GM21390 (cell line): ENCODE data around the gene GPR183.

Experiments used
- ATAC-seq: cut with Tn5 transposase; IDR thresholded peaks from one replicate; pipeline ENCODE4 v1.9.1; 2021; ENCODE audit not compliant: unreplicated experiment

Gene GPR183

DNA sequence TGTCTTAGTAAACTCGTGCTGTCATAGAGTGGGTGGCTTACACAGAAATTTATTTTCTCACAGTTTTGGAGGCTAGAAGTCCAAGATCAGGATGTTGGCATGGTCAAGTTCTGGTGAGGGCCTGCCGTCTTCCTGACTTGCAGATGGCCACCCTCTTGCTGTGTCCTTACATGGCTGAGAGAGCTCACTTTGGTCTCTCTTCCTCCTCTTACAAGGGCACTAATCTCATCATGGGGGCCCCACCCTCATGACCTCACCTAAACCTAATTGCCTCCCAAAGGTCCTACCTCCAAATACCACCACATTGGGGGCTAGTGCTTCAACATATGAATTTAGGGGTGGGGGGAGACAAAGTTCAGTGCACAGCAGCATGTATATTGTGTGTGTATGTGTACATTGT lies 34.7 kb downstream of the GPR183 start:
- ATAC-seq = no peak

DNA sequence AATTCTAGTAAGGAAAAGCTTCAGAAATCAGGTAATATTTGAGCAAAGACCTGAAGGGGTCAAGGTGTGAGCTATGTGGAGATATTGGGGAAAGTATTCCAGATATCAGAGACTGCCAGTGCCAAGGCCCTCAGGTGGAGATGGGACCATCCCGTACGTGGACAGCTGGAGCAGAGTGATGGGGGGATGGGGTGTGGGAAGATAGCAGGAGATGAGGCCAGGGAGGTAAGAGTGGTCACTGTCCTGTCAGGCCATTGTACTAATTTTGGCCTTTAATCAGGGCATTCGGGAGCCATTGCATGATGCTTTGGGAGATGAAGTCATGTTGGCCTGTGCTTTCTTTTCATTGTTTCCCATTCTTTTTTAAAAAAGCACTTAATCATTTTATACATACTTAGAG lies 36.0 kb downstream of the GPR183 start:
- ATAC-seq = no peak

DNA sequence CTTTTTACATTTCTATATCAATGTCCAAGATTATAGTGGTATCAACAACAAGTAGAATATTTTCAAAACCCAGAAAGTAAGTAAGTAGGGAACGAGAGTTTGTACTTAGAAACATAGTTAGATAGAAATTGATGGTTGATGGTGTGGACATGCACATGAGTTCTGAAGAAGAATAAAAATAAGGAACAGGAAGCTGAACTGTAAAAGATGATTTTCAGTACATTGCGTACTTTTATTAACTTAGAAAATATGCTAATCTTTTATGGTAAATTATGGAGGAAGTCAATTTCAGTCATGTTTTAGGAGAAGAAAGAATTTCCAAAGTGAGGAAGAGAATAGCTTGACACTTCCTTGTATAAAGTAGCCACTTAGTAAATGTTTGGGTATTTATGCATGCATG lies 36.7 kb downstream of the GPR183 start:
- ATAC-seq = no peak

- ATAC-seq = peak; percentile 74
Measured at GRCh38 chr13:99269627-99270241, 37.5 kb downstream of the GPR183 start.

DNA sequence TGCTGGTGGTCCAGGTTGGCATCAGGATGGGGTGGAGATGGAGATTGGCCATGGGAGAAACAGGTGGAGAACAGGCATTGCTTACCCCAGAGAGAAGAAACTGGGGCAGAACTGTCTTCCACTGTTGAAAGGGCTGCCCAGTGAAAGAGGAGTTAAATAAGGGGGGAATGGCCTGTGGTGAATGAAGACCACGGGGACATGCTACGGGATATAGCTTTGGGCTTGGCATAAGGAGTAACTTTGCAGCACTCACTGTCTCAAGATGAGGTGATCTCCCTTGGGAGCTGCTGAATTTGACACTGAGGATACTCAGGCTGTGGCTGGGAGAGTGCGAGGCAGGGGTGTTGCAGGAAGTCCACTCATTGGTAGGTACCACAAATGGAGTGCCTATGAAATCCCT lies 38.4 kb downstream of the GPR183 start:
- no peak for ATAC-seq

GRCh38 chr13:99267927-99268326 lies 39.3 kb downstream of the GPR183 start:
- no peak for ATAC-seq

DNA sequence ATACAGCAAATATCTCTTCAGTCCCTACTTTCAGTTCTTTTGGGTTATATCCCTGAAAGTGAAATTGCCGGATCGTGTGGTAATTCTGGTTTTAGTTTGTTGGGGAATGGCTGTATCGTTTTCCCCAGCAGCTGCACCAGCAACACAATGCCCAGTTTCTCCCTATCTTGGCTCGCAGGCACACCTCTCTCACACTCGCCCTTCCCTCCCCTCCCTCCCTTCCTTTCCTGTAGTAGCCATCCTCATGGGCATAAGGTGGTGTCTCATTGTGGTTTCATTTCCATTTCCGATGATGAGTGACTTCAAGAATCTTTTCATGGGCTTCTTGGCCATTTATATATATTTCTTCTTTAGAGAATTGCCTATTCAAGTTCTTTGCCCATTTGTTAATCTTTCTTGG lies 40.4 kb downstream of the GPR183 start:
- no peak for ATAC-seq

DNA sequence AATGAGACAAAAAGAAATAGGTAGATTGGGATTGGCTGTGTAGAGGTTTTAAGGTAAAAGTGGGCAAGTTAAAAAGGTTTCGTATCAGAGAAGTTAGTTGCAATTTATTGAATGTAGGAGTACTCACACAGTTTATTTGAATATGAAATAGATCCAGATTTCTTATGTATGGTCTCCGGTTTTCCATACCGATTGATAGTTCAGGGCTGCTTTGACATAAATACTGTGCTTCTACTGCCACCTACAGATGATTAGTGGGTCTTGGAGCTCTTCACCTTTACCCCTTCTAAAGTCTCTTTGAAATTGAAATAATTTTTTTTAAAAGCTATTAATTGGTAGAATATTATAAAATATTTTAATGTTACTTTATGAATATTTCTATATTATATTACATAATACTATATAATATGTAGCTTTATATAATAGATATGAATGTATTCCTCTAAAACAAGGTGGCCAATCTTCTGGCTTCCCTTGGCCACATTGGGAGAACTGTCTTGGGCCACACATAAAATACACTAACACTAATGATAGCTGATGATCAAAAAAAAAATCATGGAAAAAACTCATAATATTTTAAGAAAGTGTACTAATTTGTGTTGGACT lies 41.3 kb downstream of the GPR183 start:
- ATAC-seq = no peak

GRCh38 chr13:99265162-99265800 lies 41.9 kb downstream of the GPR183 start:
- ATAC-seq = no peak

DNA sequence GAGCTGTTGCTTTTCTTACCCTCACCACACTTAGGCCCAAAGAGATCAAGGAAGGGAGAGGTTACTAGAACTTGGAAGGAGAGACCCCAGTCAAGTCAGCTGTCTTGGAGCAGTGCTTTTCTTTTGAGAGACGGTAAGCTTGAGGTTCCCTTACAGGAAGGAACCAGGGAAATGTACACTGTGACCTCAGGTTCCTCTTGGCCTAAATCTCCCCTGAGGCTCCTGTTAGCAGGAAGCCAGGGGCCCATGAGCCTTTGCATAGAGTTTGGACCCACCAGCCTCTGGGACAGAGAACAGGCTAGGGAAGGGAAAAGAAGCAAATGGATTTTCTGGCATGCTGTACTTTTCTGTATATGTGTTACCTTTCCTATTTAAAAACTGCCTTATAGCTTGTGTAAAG lies 43.1 kb downstream of the GPR183 start:
- ATAC-seq = no peak

- no peak for ATAC-seq
Measured at GRCh38 chr13:99263126-99263785, 43.9 kb downstream of the GPR183 start.

GRCh38 chr13:99261059-99261458 lies 46.1 kb downstream of the GPR183 start:
- ATAC-seq = no peak

- no peak for ATAC-seq
Measured at GRCh38 chr13:99260216-99260615, 47.0 kb downstream of the GPR183 start.

DNA sequence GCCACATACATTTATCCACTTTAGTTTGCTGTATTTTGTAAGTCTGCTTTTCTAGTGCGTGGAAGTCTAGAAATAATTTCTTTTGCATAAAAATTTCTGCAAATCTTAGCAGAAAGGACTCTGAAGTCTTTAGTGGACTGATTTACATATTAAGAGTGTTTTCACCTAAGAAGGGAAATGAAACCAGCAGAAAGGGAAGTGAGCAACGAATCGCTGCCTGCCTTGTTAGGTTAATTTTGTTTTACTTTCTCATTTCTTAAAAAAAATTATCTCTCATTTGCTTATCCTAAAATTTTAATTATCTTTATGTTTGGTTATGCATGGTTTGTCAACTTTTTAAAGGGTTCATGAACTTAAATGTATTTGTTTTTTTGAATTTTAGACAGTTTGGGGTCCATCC lies 48.3 kb downstream of the GPR183 start:
- peak; percentile 64 for ATAC-seq

GRCh38 chr13:99258210-99258860 lies 48.9 kb downstream of the GPR183 start, which contains the start of gene GPR18:
Gene GPR18, minus strand, starts transcription at chr13:99258379. Its CDS starts 2,507 bp downstream, at chr13:99255872.
- ATAC-seq = peak; percentile 88

GRCh38 chr13:99257291-99257690 lies 49.9 kb downstream of the GPR183 start:
- no peak for ATAC-seq

DNA sequence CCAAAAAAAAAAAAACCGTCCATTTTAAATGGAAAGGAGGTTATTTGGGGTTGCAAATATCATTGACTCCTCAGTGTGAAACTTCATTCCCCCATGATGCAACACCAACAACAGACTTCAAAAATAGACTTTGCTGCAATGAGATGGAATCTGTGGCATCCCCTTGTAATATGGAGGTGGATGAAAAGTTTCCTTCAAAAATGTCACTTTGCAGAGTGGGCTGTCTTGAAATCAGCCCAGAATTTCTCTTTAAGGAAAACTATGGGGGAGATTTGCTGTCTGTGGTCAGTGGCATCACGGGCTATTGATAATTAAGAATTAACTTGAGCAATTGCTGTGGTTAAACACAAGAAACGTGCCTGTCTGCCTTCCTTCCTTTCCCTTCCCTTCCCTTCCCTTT lies 50.5 kb downstream of the GPR183 start:
- no peak for ATAC-seq

- ATAC-seq = no peak
Measured at GRCh38 chr13:99256283-99256682, 50.9 kb downstream of the GPR183 start.

GRCh38 chr13:99255271-99255670 lies 51.9 kb downstream of the GPR183 start:
- no peak for ATAC-seq

DNA sequence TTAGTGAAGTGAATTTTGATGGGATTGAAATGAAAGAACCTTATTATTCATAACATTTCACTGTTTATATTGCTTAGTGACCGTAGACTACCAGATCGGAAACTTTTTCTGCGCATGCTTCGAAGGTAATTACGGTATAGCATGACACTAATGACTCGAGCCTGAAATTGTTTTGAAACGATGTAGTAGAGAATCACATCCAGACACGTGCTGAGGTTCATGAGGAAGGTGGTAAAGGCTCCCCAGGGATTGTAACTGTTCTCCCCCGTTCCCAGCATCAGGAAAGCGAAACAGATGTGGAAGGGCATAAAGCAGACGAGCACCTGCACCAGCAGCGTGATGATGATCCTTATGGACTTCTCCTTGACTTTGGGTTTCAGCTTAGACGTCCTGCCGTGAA lies 52.4 kb downstream of the GPR183 start:
- no peak for ATAC-seq

DNA sequence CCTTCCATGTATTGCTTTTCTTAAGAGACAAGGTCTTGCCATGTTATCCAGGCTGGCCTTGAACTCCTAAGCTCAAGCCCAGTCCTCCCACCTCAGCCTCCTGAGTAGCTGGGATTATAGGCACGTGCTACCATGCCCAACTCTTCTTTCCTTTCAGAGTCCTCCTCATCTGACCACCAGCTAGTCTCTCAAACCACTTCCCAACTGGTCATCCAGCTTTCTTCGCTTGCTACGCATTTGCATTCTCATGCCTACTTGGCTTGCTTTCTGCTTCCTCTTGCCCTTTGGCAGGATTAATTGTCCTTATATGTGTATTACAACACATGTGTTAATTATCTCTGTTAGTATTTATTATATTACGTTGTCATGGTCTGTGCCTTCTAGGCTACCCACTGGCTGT lies 55.3 kb downstream of the GPR183 start:
- ATAC-seq = no peak
